Spleen (tissue), 11 donors: ENCODE measurements around the gene UNC119B. TPM values are rescaled to one million over a fixed set of nuclear protein-coding genes. Genes with fewer than 3 reads are reported as not detected.

ENCODE experiments used
- DNase-seq: peaks from one replicate; pipeline ENCODE4 v3.0.0-alpha.2; 2020
- H3K27ac ChIP-seq, 8 donors: fragments of 200-600 bp; sonication (generic) in 7 of 8; 1 replicate in 4 of 8; 2 replicates in 4 of 8; pipeline versions ENCODE4 v1.5.0 to v1.8.0; 2016 to 2021; ENCODE audit warnings: inconsistent platforms in 4 of 8, mild to moderate bottlenecking in 4 of 8, moderate library complexity in 1 of 8
- H3K27me3 ChIP-seq, 7 donors: fragments of 200-600 bp; sonication (generic) in 6 of 7; replicated peaks in 1 of 7; 1 replicate in 4 of 7; 2 replicates in 3 of 7; pipeline versions ENCODE4 v1.5.0 to v1.8.0; 2016 to 2021; ENCODE audit warnings: inconsistent platforms in 3 of 7, mild to moderate bottlenecking in 1 of 7
- H3K36me3 ChIP-seq, 6 donors: fragments of 200-600 bp; sonication (generic) in 5 of 6; 1 replicate in 4 of 6; 2 replicates in 2 of 6; pipeline versions ENCODE4 v1.5.0 to v1.8.0; 2016 to 2021; ENCODE audit warnings: inconsistent platforms in 2 of 6
- H3K4me1 ChIP-seq, 6 donors: fragments of 200-600 bp; sonication (generic) in 5 of 6; 1 replicate in 3 of 6; 2 replicates in 3 of 6; pipeline versions ENCODE4 v1.5.0 to v1.8.0; 2016 to 2021; ENCODE audit warnings: inconsistent platforms in 3 of 6
- H3K4me3 ChIP-seq, 8 donors: fragments of 200-600 bp; sonication (generic) in 7 of 8; 1 replicate in 4 of 8; 2 replicates in 4 of 8; pipeline versions ENCODE4 v1.5.0 to v1.8.0; 2016 to 2021; ENCODE audit warnings: inconsistent platforms in 4 of 8, mild to moderate bottlenecking in 4 of 8, moderate library complexity in 2 of 8
- H3K9me3 ChIP-seq, 8 donors: fragments of 200-600 bp; sonication (generic) in 7 of 8; 1 replicate in 4 of 8; 2 replicates in 4 of 8; pipeline versions ENCODE4 v1.5.0 to v1.8.0; 2016 to 2021; ENCODE audit warnings: inconsistent platforms in 4 of 8
- POLR2A ChIP-seq, 3 donors: fragments of 450-650 bp; IDR thresholded peaks; one replicate each; pipeline ENCODE4 v1.5.1; 2017; ENCODE audit warnings: antibody characterized with exemption in 3 of 3, mild to moderate bottlenecking in 1 of 3
- POLR2AphosphoS5 ChIP-seq, 3 donors: sonication (generic); formaldehyde crosslinking; IDR thresholded peaks; one replicate each; pipeline ENCODE4 v1.5.1; 2017; ENCODE audit warnings: antibody characterized with exemption in 3 of 3
- WGBS, 5 donors: extraction: QIAGEN DNeasy Blood & Tissue Kit in 3 of 5; methylation state at CpG; one replicate each; pipeline versions ENCODE4 v1.1.5 to v1.1.7; 2013 to 2018; 5-methylcytosine and 5-hydroxymethylcytosine counted together
- intact Hi-C: fragments of 100-400 bp; cut with DNase I; formaldehyde crosslinking; loops from one replicate; pipeline ENCODE4 v1.15.0; 2023; ENCODE audit warnings: low total_unique reads
- polyA plus RNA-seq, 3 donors: library from polyadenylated mRNA; stranded (reverse); fragments of 200-250 nt; gene quantifications; one replicate each; pipeline ENCODE4 v1.2.1, GENCODE V29; 2013
- total RNA-seq, 7 donors: library from RNA; depleted of rRNA in 3 of 7; stranded (reverse); fragments of >200 nt in 3 of 7; fragmentation: NEBNext Ultra II Directional in 4 of 7; extraction: Animal tissue kit (Norgen Biotek cat#: 25700) in 4 of 7; gene quantifications; one replicate each; pipeline versions ENCODE4 v1.1.0 to v1.2.1, GENCODE V29; 2016 to 2021
- TF ChIP-seq, protein P1 (sequence below), 11 experiments: fragments of 200-600 bp in 7 of 11; fragments of 450-650 bp in 4 of 11; sonication (generic) in 4 of 11; IDR thresholded peaks in 8 of 11; conservative IDR thresholded peaks in 3 of 11; 1 replicate in 7 of 11; 2 replicates in 4 of 11; pipeline versions ENCODE4 v1.4.0 to v1.8.0; 2016 to 2021; ENCODE audit warnings: antibody characterized with exemption in 11 of 11, inconsistent platforms in 4 of 11, mild to moderate bottlenecking in 1 of 11
- donor health status: healthy with polysubstance abuse.
- donor health status: DM: no; HTN: no; CAD: no; lungs with moderate emphysema.
- donor health status: DM: no; HTN: no; CAD: no.
- donor health status: Bipolar disorder and iron deficiency.
- donor health status: healthy.
- donor health status: DM: no; HTN: no; CAD: no.
- donor health status: DM: yes; HTN: yes; CAD: no.

The UNC119B gene
- total and polyA plus RNA-seq, 10 donors = 5.5 to 32.2 (median 20.0) TPM

DNA sequence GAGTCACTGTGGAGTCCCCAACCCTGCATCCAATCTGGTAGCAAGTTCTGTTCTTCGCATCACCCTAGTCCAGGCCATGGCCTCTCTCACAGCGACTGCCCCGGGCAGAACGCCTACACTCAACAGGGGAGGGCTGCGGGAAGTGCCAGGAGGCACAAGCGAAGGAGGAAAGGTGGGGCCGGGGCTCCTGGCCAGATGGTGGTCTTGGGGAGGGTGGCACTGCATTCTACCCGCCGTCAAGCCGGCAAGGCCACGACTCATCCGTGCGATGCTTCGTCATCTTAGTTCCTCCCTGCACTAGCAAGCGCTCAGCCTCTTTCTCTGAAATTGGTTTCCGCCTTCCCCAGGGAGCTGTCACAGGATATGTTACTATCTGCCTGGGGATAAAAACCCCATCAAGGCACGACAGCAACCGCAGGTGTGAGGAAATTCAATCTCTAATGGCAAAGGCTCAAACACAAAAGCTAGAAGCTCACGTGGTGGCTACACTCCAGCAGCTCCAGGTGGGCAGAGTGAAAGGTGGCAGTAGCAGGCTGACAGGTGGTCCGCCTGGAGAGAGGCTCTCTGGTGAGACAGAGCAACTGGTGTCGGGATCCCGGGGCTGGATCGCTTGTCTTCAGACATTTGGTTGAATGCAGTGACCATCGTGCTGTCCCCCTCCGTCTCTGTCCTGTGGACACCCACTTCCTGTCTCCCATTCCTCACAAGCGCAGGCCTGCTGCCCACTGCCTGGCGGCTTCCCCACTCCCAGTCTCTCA lies 49.5 kb downstream of the UNC119B start:
- H3K4me1 ChIP-seq = peaks cover 0 to 17% (median 0%) of the 10 kb centered on the region in 6 donors
- intact Hi-C loops = no loop called here
- H3K36me3 ChIP-seq = peaks cover 0 to 58% (median 33%) of the 10 kb centered on the region in 6 donors
- DNase-seq = no peak
- peaks cover 2 to 9% (median 5%) of the 10 kb centered on the region in 8 donors for H3K9me3 ChIP-seq
- peak overlapping the region in 1 of 8 donors; percentile 31 for H3K27ac ChIP-seq
- no peak overlapping the region for H3K4me3 ChIP-seq
- no peak for TF ChIP-seq POLR2A (IDR thresholded peaks at IDR 0.05)
- peak in 1 of 3 donors; percentile 61 for TF ChIP-seq POLR2AphosphoS5 (IDR thresholded peaks at IDR 0.05)
- TF ChIP-seq, protein P1, sequence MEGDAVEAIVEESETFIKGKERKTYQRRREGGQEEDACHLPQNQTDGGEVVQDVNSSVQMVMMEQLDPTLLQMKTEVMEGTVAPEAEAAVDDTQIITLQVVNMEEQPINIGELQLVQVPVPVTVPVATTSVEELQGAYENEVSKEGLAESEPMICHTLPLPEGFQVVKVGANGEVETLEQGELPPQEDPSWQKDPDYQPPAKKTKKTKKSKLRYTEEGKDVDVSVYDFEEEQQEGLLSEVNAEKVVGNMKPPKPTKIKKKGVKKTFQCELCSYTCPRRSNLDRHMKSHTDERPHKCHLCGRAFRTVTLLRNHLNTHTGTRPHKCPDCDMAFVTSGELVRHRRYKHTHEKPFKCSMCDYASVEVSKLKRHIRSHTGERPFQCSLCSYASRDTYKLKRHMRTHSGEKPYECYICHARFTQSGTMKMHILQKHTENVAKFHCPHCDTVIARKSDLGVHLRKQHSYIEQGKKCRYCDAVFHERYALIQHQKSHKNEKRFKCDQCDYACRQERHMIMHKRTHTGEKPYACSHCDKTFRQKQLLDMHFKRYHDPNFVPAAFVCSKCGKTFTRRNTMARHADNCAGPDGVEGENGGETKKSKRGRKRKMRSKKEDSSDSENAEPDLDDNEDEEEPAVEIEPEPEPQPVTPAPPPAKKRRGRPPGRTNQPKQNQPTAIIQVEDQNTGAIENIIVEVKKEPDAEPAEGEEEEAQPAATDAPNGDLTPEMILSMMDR (IDR thresholded peaks at IDR 0.05 in 8 of 11, conservative IDR thresholded peaks at IDR 0.05 in 3 of 11) = no peak
- WGBS, 5 donors = 77 to 82% (median 80%) methylated on average over 24 to 27 of the region's 27 CpGs
- H3K27me3 ChIP-seq = no peaks in the 10 kb centered on the region

DNA sequence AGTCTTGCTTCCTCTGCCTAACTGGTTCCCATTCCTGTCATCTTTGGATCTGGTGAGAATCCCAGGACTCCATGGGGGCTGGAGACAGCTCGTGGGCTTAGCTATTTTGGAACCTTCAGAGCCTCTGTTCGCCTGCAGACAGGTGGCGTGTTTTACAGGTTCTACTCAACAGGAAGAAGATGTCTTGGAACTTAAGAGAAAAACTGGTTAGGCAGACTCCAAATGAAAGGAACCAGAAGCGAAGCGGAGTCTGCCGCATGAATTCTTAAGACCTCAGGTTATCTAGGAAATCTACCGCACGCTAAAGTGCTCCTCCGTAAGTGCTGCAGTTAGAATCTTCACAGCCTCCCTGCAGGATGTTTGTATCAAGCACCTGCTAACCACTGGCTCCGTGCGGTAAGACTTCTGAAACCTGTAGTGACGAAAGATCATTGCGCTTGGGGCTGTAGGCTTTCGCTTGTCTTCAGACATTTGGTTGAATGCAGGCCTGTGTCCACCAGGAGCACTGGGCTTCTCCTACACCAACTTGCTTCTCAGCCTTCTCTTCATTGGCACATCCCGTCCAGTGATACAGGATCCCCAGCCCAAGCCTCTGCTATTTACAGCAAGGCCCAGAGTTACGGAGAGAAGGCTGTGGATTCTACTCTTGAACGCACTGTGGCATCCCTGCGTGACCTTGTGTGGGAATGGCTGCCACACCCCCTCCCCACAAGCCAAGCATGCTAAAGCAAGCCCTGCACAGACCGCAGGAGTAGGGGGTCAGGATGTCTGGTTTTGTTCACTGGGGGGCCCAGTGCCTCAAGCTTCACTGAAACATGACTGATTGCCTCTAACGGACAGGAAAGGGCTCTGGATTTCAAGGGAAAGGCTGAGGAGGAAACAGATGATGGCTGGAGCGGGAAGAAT lies 50.3 kb downstream of the UNC119B start:
- H3K4me1 ChIP-seq = peaks cover 0 to 25% (median 4%) of the 10 kb centered on the region in 6 donors
- WGBS, 5 donors = 85 to 88% (median 87%) methylated on average over 20 to 21 of the region's 21 CpGs
- H3K36me3 ChIP-seq = peaks cover 0 to 66% (median 41%) of the 10 kb centered on the region in 6 donors
- no peak for DNase-seq
- no peak for TF ChIP-seq POLR2AphosphoS5 (IDR thresholded peaks at IDR 0.05)
- TF ChIP-seq, protein P1 (IDR thresholded peaks at IDR 0.05 in 8 of 11, conservative IDR thresholded peaks at IDR 0.05 in 3 of 11) = no peak
- H3K27me3 ChIP-seq = no peaks in the 10 kb centered on the region
- peak overlapping the region in 2 of 8 donors; percentile 12 to 46 for H3K27ac ChIP-seq
- peaks cover 0 to under 1% (median 0%) of the 10 kb centered on the region in 8 donors for H3K9me3 ChIP-seq
- no peak overlapping the region for H3K4me3 ChIP-seq
- intact Hi-C loops = no loop called here

DNA sequence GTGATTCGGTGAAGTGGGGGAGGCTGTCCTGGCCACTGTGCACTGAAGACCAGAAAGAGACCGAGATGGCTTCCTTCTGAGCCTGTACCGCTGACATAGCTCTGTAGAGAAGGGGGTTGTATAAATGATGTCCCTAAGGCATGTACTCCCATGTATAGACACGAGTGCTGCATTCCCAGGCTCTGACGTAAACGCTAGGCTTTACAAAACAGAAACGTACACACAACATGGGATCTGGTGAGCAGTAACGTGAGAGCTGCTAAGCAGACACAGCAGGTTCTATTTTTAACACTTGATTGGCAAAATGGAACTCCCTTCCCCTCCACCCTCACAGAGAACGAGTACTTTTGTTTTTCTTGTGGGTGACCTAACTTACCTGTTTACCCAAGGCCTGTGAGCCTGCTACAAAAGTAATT lies 51.3 kb downstream of the UNC119B start:
- no peak for DNase-seq
- H3K27ac ChIP-seq = peak overlapping the region in 7 of 8 donors; percentile 33 to 64 (median 39)
- TF ChIP-seq POLR2AphosphoS5 (IDR thresholded peaks at IDR 0.05) (peak in 1 of 3 donors; percentile 8), POLR2A (IDR thresholded peaks at IDR 0.05) (no peak)
- TF ChIP-seq, protein P1 (IDR thresholded peaks at IDR 0.05 in 8 of 11, conservative IDR thresholded peaks at IDR 0.05 in 3 of 11) = no peak
- intact Hi-C loops = no loop called here
- H3K27me3 ChIP-seq = no peaks in the 10 kb centered on the region
- 73 to 82% (median 74%) methylated on average over 9 of the region's 9 CpGs for WGBS, 5 donors
- H3K4me3 ChIP-seq = no peak overlapping the region
- H3K9me3 ChIP-seq = no peaks in the 10 kb centered on the region
- peaks cover 0 to 75% (median 50%) of the 10 kb centered on the region in 6 donors for H3K36me3 ChIP-seq
- H3K4me1 ChIP-seq = peaks cover 0 to 27% (median 7%) of the 10 kb centered on the region in 6 donors
